Activated T-cell treated with anti-CD3 and anti-CD28 coated beads for 24 hours (primary cell): ENCODE results near the gene SELENOF.

Experiments
- DNase-seq: peaks from one replicate; pipeline ENCODE4 v3.0.0-alpha.2; 2020; ENCODE audit warnings: low read depth

Gene SELENOF

DNA sequence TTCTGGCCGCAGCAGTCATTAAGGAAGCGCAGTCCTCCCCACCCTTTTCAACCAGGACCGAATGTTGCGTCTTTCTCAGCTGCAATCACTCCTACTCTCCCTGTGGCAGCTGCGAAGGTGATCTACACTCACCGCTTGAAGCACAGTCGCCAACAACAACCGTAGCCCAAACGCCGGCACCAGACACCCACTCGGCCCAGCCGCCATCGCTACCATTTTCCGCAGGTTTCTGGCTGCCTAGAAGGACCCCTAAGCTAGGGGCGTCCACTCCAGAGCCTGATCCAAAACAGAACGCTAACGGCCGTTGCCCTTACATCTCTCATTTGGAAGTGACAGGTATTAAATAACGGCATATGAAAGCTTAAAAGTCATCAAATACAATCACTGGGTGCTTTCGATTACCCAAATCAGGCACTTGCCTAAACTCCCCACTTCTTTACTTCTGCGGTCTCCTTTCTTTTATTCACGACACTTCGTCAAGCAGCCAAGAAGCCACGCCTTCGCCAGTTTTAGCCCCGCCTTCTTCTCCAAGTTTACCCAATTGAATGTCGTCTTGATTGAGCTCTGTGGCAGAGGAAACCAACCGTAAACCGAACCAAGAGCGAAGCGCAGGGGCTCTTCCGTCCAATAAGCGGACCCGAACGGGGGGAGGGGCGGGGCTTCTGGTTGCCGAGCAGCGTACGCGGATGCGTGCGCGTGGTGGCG is at the start of gene SELENOF:
Gene SELENOF (minus strand): TSS at position 231 of the 705 bp plus-strand sequence. CDS start 15 bp downstream, at position 216.
- DNase-seq: peak; percentile 99

DNA sequence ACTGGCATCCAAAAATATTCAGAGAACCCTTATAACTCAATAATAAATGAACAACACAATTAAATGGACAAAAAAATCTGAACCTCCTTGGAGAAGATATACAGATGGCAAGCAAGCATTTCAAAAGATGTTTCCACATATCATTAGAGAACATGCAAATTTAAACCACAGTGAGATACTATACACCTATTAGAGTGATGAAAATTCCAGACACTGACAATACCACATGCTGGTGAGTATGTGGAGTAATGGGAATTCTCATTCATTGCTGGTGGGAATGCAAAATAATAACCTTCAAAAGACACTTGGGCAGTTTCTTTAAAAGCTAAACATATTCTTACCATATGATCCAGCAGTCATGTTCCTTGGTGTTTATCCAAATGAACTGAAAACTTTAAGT is 46.6 kb upstream of the SELENOF start:
- no peak for DNase-seq

- no peak for DNase-seq
Observed at GRCh38 chr1:86957221-86957620, 43.3 kb upstream of the SELENOF start.

GRCh38 chr1:86956221-86956620 is 42.3 kb upstream of the SELENOF start:
- DNase-seq: no peak

DNA sequence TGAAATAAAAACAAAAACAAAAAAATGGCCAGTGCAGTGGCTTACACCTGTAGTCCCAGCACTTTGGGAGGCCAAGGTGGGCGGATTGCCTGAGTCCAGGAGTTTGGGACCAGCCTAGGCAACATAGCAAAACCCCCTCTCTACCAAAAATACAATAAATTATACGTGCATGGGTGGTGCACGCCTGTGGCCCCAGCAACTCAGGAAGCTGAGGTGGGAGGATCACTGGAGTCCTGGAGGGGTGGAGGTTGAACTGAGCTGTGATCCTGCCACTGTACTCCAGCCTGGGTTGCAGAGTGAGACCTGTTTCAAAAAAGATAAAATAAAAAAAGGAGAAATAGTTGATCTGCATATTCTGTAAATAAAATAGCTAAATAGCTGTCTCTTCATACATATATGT is 41.8 kb upstream of the SELENOF start:
- no peak for DNase-seq

GRCh38 chr1:86953167-86953566 is 39.2 kb upstream of the SELENOF start:
- no peak for DNase-seq

DNA sequence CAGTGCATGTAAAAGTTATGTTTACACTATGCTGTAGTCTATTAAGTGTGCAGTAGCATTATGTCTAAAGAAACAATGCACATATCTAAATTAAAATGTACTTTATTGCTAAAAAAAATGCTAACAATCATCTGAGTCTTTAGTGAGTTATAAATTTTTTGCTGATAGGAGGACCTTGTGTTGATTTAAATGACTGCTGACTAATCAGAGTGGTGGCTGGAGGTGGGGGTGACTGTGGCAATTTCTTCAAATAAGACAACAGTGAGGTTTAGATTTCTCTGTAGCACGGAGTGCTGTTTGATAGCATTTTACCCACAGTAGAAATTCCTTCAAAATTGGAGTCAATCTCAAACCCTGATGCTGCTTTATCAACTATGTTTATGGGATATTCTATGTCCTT is 37.5 kb upstream of the SELENOF start:
- DNase-seq: no peak

DNA sequence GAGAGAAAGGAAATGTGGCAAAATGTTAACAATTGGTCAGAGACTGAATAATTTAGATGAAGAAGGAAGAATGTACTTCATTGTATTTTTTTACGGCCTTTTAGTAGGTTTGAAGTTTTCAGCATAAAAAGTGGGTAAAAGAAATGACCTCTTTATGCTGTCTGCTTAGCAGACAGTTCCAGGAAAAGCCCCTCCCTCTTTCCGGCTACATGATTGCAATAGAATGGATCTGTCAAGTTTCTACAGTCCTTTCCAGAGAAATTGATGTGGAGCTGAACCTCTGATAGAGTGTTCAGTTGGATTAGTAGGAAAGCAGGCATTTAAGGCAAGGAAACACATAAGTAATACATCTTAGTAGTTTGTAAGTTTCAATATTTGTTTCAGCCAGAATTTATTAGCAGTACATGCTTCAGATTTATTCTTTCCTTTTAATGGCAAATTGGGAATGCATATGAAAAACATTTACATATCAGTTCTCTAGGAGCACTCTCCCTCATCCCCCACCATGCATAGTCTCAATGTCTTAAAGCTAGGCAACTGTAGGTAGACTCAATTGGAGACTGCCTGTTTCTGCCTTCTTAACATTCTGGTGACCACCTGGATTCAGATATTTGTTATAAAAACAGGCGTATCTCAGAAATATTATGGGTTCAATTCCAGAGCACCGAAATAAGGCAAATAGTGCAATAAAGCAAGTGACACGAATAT is 36.9 kb upstream of the SELENOF start:
- DNase-seq: no peak

DNA sequence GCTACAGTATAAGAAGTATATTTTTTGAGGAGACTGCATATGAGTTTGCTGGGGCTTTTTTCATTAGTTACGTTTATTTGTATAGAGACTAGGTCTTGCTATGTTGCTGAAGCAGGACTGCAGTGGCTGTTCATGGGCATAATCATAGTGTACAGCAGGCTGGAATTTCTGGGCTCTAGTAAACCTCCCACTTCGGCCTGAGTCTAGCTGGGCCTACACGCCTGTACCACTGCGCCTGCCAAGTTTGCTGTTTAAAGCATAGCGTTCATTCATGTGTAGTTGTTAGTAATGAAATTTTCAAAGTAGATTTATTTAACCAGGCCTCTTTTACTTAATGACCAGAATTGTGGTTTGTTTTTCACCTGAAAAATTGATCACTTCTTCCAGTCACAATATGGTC is 34.3 kb upstream of the SELENOF start:
- no peak for DNase-seq

DNA sequence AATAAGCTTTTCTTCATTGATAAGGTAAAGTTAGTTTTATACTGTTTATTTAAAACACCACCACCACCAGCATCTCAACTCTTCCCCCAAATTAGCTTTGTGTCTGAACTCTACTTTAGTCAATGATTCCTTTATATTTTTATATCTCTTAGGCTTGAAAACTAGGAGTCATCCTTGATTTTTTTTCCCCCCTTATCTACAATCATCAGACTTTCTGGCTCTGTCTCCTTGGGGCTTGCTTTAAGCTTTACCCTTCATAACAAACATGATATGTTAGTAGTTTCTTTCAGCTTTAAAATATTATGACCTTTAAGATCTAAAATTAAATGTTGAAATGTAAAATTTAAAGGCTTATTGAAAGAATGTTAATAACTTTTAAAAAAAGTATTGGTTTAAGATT is 28.8 kb upstream of the SELENOF start:
- DNase-seq: no peak

- DNase-seq: no peak
Observed at GRCh38 chr1:86942042-86942441, 28.1 kb upstream of the SELENOF start.

- no peak for DNase-seq
Observed at GRCh38 chr1:86940599-86940998, 26.7 kb upstream of the SELENOF start.

DNA sequence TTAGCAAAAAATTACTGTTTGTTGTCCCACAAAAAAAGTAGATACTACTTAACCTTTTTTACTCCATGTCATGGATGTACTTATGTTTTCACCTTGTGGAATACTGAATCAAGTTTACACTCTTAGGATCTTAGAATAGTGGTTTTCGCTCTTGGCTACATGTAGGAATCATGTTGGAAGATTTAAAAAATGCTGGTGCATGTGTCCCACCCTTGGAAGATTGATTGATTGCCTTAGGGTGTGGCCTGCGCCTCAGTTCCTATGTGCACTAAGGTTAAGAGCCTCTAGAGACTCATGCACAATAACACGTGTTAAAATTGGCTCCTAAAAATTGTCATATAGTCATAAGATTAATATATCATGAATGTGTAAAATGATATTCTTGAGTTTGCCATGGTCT is 25.5 kb upstream of the SELENOF start:
- DNase-seq: no peak

- DNase-seq: no peak
Observed at GRCh38 chr1:86938855-86939254, 24.9 kb upstream of the SELENOF start.

DNA sequence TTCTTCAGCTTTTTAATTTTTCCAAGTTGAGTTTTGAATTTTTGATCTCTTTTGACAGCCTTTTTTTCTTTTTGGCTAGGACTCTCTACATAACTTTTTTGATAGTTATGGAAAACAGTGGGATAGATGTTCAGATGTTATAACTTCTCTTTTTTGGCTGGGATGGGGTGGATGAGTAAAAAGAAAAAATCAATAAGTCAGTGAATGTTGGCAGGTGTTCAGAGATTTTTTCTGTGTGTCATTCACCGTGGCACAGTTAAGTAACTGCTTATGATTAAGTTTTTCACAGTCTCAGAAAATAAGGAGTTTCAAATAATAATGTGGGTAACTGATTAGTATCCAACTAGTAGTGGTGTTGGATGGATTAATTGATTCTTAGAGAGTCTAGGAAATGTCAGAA is 24.5 kb upstream of the SELENOF start:
- no peak for DNase-seq

- DNase-seq: no peak
Observed at GRCh38 chr1:86933562-86934377, 19.8 kb upstream of the SELENOF start.

DNA sequence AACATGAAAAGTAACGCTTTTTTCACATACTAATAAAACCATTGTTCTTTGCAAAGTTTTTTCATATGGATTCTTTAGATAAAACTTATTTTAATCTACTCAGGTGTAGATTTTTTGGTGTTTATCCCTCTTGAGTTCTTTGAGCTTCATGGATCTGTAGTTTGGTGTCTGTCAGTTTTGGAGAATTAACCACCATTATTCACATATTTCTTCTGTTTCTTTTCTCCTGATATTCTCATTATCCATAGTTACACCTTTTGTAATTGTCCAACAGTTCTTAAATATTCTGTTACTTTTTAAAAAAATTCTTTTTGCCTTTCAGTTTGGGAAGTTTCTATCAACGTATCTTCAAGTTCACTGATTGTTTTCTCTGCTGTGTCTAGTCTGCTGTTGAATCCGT is 19.1 kb upstream of the SELENOF start:
- DNase-seq: no peak

DNA sequence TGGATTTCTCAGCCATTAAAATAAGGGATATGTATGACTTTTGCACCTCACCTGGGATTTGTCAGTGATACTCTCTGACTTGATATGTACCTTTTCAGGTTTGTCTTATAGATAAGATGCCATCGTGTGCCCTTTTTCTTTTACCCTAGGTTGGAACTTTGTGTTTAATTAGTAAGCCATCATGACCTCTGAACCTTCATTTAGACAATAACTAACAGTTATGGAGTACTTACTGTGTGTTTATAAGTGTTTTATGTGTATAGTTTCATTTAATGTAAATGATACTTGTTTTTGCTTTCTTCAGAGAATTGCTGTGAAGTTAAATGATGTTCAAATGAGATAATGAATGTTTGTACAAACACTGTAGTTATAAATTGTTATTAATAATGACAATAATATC is 14.9 kb upstream of the SELENOF start:
- DNase-seq: no peak

DNA sequence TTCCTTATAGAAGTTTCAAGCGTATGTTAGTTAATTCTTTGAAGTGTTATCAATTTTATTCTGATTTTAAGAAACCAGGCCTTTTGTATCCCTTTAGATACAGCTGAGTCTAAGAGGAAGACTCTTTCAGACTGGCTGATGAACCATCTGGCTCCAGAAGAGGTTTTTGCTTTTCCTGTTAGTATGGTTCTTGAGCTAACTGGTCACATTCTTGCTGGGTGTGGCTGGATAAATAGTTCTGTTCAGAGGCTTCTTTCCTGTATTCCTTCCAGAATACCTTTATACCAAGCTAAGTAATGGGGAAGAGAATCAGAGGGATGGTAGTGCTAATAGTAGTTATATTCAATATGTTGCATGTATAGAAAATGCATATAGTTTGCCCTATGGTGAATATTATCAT is 13.0 kb upstream of the SELENOF start:
- no peak for DNase-seq

GRCh38 chr1:86925742-86926141 is 11.8 kb upstream of the SELENOF start:
- DNase-seq: no peak

DNA sequence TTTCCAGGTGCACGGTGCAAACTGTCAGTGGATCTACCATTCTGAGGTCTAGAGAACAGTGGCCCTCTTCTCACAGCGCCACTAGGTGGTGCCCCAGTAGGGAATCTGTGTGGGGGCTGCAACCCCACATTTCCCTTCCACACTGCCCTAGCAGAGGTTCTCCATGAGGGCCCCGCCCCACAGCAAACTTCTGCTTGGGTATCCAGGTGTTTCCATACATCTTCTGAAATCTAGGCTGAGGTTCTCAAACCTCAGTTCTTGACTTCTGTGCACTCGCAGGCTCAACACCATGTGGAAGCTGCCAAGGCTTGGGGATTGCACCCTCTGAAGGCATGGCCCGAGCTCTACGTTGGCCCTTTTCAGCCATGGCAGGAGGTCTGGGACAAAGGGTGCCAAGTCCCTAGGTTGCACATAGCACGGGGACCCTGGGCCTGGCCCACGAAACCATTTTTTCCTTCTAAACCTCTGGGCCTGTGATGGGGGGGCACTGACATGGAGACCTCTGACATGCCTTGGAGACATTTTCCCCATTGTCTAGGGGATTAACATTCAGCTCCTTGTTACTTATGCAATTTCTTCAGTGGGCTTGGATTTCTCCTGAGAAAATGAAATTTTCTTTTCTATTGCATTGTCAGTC is 10.5 kb upstream of the SELENOF start:
- DNase-seq: no peak

DNA sequence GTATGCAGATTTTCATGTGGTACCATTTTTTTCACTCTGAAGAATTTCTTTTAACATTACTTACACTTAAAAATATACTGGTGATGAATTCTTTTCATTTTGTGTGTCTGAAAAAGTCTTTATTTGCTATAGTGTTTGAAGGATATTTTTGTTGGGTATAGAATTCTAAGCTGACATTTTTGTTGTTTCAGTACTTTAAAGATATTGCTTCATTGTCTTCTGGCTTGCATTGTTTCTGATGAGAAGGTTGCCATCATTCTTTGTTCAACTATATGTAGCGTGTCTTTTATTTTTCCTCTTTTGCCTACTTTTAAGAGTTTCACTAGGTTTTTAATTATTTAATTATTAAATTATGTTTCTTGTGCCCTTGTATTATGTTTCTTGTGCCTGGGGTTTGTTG is 8.5 kb upstream of the SELENOF start:
- DNase-seq: no peak

DNA sequence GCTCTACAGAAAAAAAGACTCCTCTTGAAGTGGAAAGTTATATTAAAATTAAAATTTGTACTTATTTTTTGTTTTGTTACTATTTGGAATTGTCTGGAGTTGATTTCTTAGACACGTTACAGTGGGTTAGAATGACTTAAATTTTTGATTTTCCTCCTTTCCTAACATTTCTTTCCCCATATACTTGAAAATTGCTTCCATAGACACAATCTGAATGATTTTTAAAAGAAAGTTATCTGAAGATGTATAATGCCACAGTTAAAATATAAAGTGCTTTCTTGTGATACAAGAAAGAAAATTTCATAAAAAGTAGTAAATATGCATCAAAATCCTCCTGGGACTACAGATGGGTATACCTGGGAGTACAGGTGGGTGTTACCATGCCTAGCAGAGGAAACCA is 2.8 kb upstream of the SELENOF start:
- DNase-seq: no peak
